IMR-90 (cell line): ENCODE measurements around the gene PTPRK. TPM values are rescaled to one million over a fixed set of nuclear protein-coding genes. Genes with fewer than 3 reads are reported as not detected.

Experiments used
- ATAC-seq: fragments of 200-7000 bp; cut with Tn5 transposase; 2 replicates; pipeline ENCODE4 v1.9.1; 2020; ENCODE audit warnings: low read depth, mild to moderate bottlenecking, moderate library complexity
- BruUV-seq: library from RNA; stranded (reverse); fragments of 400-500 nt; replicated peaks from 2 replicates; lab custom pipeline; 2021; lab: Mats Ljungman, UMichigan
- CTCF ChIA-PET: fragments of 300-600 bp; formaldehyde crosslinking; extraction: SDS; loops from one replicate; lab custom pipeline; 2021; ENCODE audit warnings: antibody characterized with exemption; lab: Yijun Ruan, JAX
- POLR2A ChIA-PET: fragments of 300-600 bp; sonication (Branson Sonifier 250); formaldehyde crosslinking; loops from one replicate; lab custom pipeline; 2022; ENCODE audit warnings: antibody characterized with exemption; ENCODE audit not compliant: unreplicated experiment; lab: Charles Lee
- DNase-seq: peaks from one replicate; pipeline ENCODE4 v3.0.0; 2013
- H2AFZ ChIP-seq: replicated peaks from 2 replicates; pipeline ENCODE3; 2013; ENCODE audit warnings: low read length, mild to moderate bottlenecking; ENCODE audit not compliant: poor library complexity
- H2AK5ac ChIP-seq: 2 replicates; pipeline ENCODE4 v1.6.1; 2013; ENCODE audit warnings: low read depth, low read length, inconsistent platforms
- H2AK9ac ChIP-seq: replicated peaks from 2 replicates; pipeline ENCODE3; 2013; ENCODE audit warnings: mild to moderate bottlenecking, low read depth, low read length, moderate library complexity; ENCODE audit not compliant: poor library complexity
- H2BK120ac ChIP-seq: 2 replicates; pipeline ENCODE4 v1.6.1; 2013; ENCODE audit warnings: low read depth, low read length, inconsistent platforms
- H2BK15ac ChIP-seq: 3 replicates; pipeline ENCODE4 v1.6.1; 2013; ENCODE audit warnings: low read depth, low read length, inconsistent platforms
- H2BK20ac ChIP-seq: 2 replicates; pipeline ENCODE4 v1.6.1; 2013; ENCODE audit warnings: low read depth, mild to moderate bottlenecking, inconsistent platforms, low read length, moderate library complexity
- H2BK5ac ChIP-seq: 2 replicates; pipeline ENCODE4 v1.6.1; 2013; ENCODE audit warnings: mild to moderate bottlenecking, low read depth, low read length, inconsistent platforms; ENCODE audit not compliant: poor library complexity, severe bottlenecking
- H3K14ac ChIP-seq: replicated peaks from 2 replicates; pipeline ENCODE4 v1.6.1; 2013; ENCODE audit warnings: low read depth, low read length, inconsistent platforms
- H3K18ac ChIP-seq: 2 replicates; pipeline ENCODE4 v1.6.1; 2013; ENCODE audit warnings: low read depth, low read length, control low read depth
- H3K23ac ChIP-seq: 2 replicates; pipeline ENCODE4 v1.6.1; 2013; ENCODE audit warnings: low read depth, low read length, inconsistent platforms
- H3K27ac ChIP-seq: 2 replicates; pipeline ENCODE4 v1.5.1; 2013; ENCODE audit warnings: mild to moderate bottlenecking, control low read depth, low read length; ENCODE audit not compliant: insufficient read depth
- H3K27me3 ChIP-seq: 2 replicates; pipeline ENCODE4 v1.6.1; 2013; ENCODE audit warnings: low read length; ENCODE audit not compliant: control insufficient read depth, insufficient read depth
- H3K36me3 ChIP-seq: 2 replicates; pipeline ENCODE4 v1.6.1; 2013; ENCODE audit warnings: low read length, mixed read lengths; ENCODE audit not compliant: control insufficient read depth, insufficient read depth
- H3K4ac ChIP-seq: 2 replicates; pipeline ENCODE4 v1.6.1; 2013; ENCODE audit warnings: low read depth, low read length, inconsistent platforms
- H3K4me1 ChIP-seq: 2 replicates; pipeline ENCODE4 v1.6.1; 2013; ENCODE audit warnings: low read length, mixed read lengths; ENCODE audit not compliant: control insufficient read depth, insufficient read depth
- H3K4me2 ChIP-seq: 2 replicates; pipeline ENCODE4 v1.6.1; 2013; ENCODE audit warnings: low read depth, mild to moderate bottlenecking, control low read depth, low read length, moderate library complexity
- H3K4me3 ChIP-seq: 2 replicates; pipeline ENCODE4 v1.5.1; 2013; ENCODE audit warnings: low read depth, mild to moderate bottlenecking, control low read depth, low read length, moderate library complexity; ENCODE audit not compliant: insufficient read depth
- H3K56ac ChIP-seq: 2 replicates; pipeline ENCODE4 v1.6.1; 2013; ENCODE audit warnings: low read length, inconsistent platforms; ENCODE audit not compliant: insufficient read depth; ENCODE audit errors: extremely low read depth
- H3K79me1 ChIP-seq, 2 experiments: 2 replicates each; pipeline ENCODE4 v1.6.1; 2013; ENCODE audit warnings: low read length in 2 of 2, inconsistent platforms in 1 of 2, low read depth in 1 of 2
- H3K9ac ChIP-seq: 2 replicates; pipeline ENCODE4 v1.6.1; 2013; ENCODE audit warnings: low read depth, low read length, control low read depth
- H3K9me1 ChIP-seq: 2 replicates; pipeline ENCODE4 v1.6.1; 2013; ENCODE audit warnings: low read length, inconsistent platforms; ENCODE audit not compliant: insufficient read depth
- H3K9me3 ChIP-seq: 2 replicates; pipeline ENCODE4 v1.6.1; 2013; ENCODE audit warnings: low read length; ENCODE audit not compliant: control insufficient read depth, insufficient read depth
- H4K20me1 ChIP-seq: 2 replicates; pipeline ENCODE4 v1.6.1; 2013; ENCODE audit warnings: low read length, inconsistent platforms; ENCODE audit not compliant: insufficient read depth
- H4K5ac ChIP-seq: 2 replicates; pipeline ENCODE4 v1.6.1; 2013; ENCODE audit warnings: mild to moderate bottlenecking, low read depth, low read length, control low read depth
- H4K8ac ChIP-seq, 2 experiments: 2 replicates each; pipeline ENCODE4 v1.6.1; 2013; ENCODE audit warnings: low read depth in 2 of 2, low read length in 2 of 2, control low read depth in 1 of 2, inconsistent platforms in 1 of 2
- H4K91ac ChIP-seq: 2 replicates; pipeline ENCODE4 v1.6.1; 2013; ENCODE audit warnings: low read depth, low read length, inconsistent platforms; ENCODE audit not compliant: insufficient read depth
- ELK1 ChIP-seq: fragments of 150-350 bp; IDR thresholded peaks from 2 replicates; pipeline ENCODE4 v1.6.1; 2016; ENCODE audit warnings: low read depth, mild to moderate bottlenecking, low read length, moderate library complexity, borderline replicate concordance
- POLR2A ChIP-seq: IDR thresholded peaks from 2 replicates; pipeline ENCODE4 v1.6.1; 2012; ENCODE audit warnings: mild to moderate bottlenecking, low read depth, low read length
- RFX5 ChIP-seq: IDR thresholded peaks from 2 replicates; pipeline ENCODE4 v1.8.0; 2012; ENCODE audit warnings: low read depth, mild to moderate bottlenecking, low read length, moderate library complexity
- WGBS, 2 experiments: methylation state at CpG; one replicate each; pipeline versions ENCODE4 v1.1.5 to v1.1.7; 2013; ENCODE audit warnings: missing lambda C conversion rate in 2 of 2; ENCODE audit not compliant: insufficient read length in 1 of 2; ENCODE audit errors: extremely low coverage in 2 of 2; 5-methylcytosine and 5-hydroxymethylcytosine counted together
- dilution Hi-C: fragments of 300-500 bp; cut with HindIII; formaldehyde crosslinking; loops from one replicate; pipeline ENCODE4 v1.14.3; 2018; ENCODE audit warnings: low sequenced_read_pairs; ENCODE audit not compliant: unreplicated experiment
- in situ Hi-C: fragments of 300-500 bp; cut with MboI; formaldehyde crosslinking; loops from 3 replicates; pipeline ENCODE4 v1.14.3; 2019; ENCODE audit warnings: low sequenced_read_pairs, inconsistent platforms, mixed read lengths
- intact Hi-C: fragments of 100-400 bp; cut with micrococcal nuclease; formaldehyde crosslinking; loops from 2 replicates; pipeline ENCODE4 v1.10.0; 2022
- polyA plus RNA-seq, 3 experiments: library from polyadenylated mRNA; depleted of rRNA; stranded (reverse); fragments of >200 nt; gene quantifications; 2 replicates each; pipeline ENCODE4 v1.2.3, GENCODE V29; 2012; ENCODE audit warnings: low replicate concordance in 1 of 3
- total RNA-seq: library from RNA; depleted of rRNA; stranded (reverse); fragments of >200 nt; gene quantifications from 2 replicates; pipeline ENCODE4 v1.2.3, GENCODE V29; 2012

PTPRK gene
- total and polyA plus RNA-seq, 2 of the 4 experiments (the other 2 are of a cell fraction): 18.0 to 80.8 TPM

GRCh38 chr6:128495536-128496333 is 24.7 kb downstream of the PTPRK start:
- H3K9ac ChIP-seq: no peak overlapping the region
- TF ChIP-seq RFX5 (no peak), ELK1 (no peak), POLR2A (no peak)
- DNase-seq: no peak
- H4K91ac ChIP-seq: no peak overlapping the region
- no peak overlapping the region for H2AFZ ChIP-seq
- H4K5ac ChIP-seq: no peak overlapping the region
- no peak overlapping the region for H3K14ac ChIP-seq
- H2BK120ac ChIP-seq: no peak overlapping the region
- no peak overlapping the region for H3K56ac ChIP-seq
- ChIA-PET CTCF (no interaction called here), POLR2A (interaction anchor here (0.5 kb wide), 1 partner anchor 764 kb away, joined by 3 read pairs; no protein-coding TSS in a partner anchor)
- dilution Hi-C loops: no loop called here
- H3K4ac ChIP-seq: no peak overlapping the region
- peaks cover 37 to 50% of the 10 kb centered on the region in 2 experiments for H3K79me1 ChIP-seq
- intact Hi-C loops: no loop called here
- H2AK9ac ChIP-seq: no peak overlapping the region
- H4K8ac ChIP-seq: no peak overlapping the region
- no peak overlapping the region for H3K4me3 ChIP-seq
- H3K23ac ChIP-seq: no peak overlapping the region
- WGBS, 2 experiments: 100% methylated on average over 2 of the region's 6 CpGs; no CpG with 5 or more reads in 1 of the 2 experiments
- no peak overlapping the region for H3K27ac ChIP-seq
- peaks cover 58% of the 10 kb centered on the region for H4K20me1 ChIP-seq
- H2BK5ac ChIP-seq: no peak overlapping the region
- no peak overlapping the region for H2AK5ac ChIP-seq
- no peak overlapping the region for H2BK20ac ChIP-seq
- BruUV-seq: no TSS peak
- peaks cover 5% of the 10 kb centered on the region; the same call in 1 of the 2 replicates for H3K36me3 ChIP-seq
- H3K18ac ChIP-seq: no peak overlapping the region
- peaks cover 14% of the 10 kb centered on the region for H3K4me1 ChIP-seq
- H3K9me1 ChIP-seq: peaks cover 11% of the 10 kb centered on the region; the same call in 1 of the 2 replicates
- in situ Hi-C loops: no loop called here
- H3K4me2 ChIP-seq: no peak overlapping the region
- H3K9me3 ChIP-seq: no peaks in the 10 kb centered on the region
- no peaks in the 10 kb centered on the region for H3K27me3 ChIP-seq
- ATAC-seq: no peak
- no peak overlapping the region for H2BK15ac ChIP-seq
